ENCODE results near the gene TMPO.

- TF ChIP-seq POLR2A (IDR thresholded peaks at IDR 0.05) (no peak), CTCF (IDR thresholded peaks at IDR 0.05) (no peak)
These were observed 29.5 kb upstream of the TMPO start for GRCh38 chr12:98485792-98486340.

All from esophagus squamous epithelium (tissue), 4 donors.